ENCODE measurements around the gene ZNF598.

ZNF598 gene

DNA sequence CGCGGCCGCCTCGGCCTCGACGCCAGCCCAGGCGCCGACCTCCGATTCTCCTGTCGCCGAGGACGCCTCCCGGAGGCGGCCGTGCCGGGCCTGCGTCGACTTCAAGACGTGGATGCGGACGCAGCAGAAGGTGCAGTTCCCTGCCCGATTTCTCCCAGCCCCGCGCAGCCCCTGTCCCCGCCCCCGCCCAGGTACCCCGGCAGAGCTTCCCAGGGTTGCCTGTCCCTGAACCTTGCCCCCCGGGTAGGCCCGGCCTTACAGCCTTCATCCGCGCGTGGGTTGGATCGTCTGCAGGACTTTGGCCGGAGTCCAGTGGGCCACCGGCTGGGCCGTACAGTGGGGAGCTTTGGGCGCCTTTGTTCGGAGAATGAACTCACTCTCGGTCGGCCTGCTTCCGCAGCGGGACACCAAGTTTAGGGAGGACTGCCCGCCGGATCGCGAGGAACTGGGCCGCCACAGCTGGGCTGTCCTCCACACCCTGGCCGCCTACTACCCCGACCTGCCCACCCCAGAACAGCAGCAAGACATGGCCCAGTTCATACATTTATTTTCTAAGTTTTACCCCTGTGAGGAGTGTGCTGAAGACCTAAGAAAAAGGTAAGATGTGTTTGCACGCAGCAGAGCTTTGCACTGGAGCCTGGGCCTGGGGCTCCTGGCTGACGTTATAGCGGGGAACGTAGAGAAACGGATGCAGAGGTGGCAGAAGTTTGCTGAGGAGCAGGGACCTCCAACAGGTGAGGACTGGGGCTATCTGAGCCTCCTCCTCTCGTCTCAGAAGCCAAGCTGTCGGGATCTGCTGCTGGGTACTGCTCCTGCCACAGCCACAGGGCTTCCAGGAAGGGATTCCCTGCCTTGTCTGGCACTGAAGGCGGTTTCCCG lies 25.0 kb downstream of the ZNF598 start:
- peak; percentile 4 for ATAC-seq
- TF ChIP-seq CSDC2 (CRISPR knock-in tag; IDR thresholded peaks at IDR 0.05) (no peak), ZFP30 (CRISPR knock-in tag; IDR thresholded peaks at IDR 0.05) (no peak), ARNTL (CRISPR knock-in tag; IDR thresholded peaks at IDR 0.05; ENCODE audit: borderline replicate concordance, low read depth) (no peak), BACH2 (CRISPR knock-in tag; IDR thresholded peaks at IDR 0.05; ENCODE audit: borderline replicate concordance) (no peak), SNAI2 (CRISPR knock-in tag; IDR thresholded peaks at IDR 0.05) (no peak), PPARA (CRISPR knock-in tag; IDR thresholded peaks at IDR 0.05; ENCODE audit: borderline replicate concordance) (no peak)
- TF ChIP-seq, protein P1, sequence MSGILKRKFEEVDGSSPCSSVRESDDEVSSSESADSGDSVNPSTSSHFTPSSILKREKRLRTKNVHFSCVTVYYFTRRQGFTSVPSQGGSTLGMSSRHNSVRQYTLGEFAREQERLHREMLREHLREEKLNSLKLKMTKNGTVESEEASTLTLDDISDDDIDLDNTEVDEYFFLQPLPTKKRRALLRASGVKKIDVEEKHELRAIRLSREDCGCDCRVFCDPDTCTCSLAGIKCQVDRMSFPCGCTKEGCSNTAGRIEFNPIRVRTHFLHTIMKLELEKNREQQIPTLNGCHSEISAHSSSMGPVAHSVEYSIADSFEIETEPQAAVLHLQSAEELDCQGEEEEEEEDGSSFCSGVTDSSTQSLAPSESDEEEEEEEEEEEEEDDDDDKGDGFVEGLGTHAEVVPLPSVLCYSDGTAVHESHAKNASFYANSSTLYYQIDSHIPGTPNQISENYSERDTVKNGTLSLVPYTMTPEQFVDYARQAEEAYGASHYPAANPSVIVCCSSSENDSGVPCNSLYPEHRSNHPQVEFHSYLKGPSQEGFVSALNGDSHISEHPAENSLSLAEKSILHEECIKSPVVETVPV (CRISPR knock-in tag; IDR thresholded peaks at IDR 0.05), result no peak

DNA sequence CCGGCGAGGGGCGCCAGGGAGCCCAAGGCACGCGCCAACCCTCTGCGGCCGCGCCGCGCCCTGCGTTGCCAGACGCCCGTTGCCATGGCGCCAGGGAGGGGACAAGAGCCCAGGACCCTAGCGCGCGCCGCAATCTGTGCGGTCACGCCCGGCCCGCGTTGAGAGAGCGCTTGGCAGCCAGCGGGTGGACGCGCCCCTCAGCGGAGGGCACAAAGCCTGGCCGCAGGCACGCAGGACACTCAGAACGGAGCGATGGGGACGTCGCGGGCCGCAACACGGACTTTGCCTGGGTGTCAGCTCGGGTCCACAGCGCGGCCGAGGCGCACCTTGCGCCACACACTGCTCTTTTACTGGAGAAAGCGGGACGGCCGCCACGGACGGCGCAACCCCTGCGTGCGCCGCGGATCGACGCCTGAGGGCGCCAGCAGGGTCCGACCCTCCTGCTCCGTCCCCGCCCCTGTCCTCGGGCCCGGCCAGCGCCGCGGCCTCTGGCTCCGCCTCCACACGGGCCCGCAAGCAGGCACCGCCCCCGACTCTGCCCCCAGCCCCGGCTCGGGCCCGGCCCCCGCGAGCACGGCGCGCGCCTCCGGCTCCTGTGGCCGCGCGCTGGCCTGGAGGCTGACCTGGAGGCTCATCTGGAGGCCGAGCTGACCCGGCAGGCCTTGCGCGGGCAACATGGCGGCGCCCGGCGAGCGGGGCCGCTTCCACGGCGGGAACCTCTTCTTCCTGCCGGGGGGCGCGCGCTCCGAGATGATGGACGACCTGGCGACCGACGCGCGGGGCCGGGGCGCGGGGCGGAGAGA lies 25.9 kb downstream of the ZNF598 start, which contains the start of gene GFER:
Gene GFER, plus strand, starts transcription at position 650 of the 803 bp plus-strand sequence. Its CDS starts 26 bp downstream, at position 676.
- no peak for TF ChIP-seq RARB (CRISPR knock-in tag; IDR thresholded peaks at IDR 0.05)
- peak; percentile 77; the same call in 1 of the 2 replicates for TF ChIP-seq GLIS3 (CRISPR knock-in tag; IDR thresholded peaks at IDR 0.05)
- peak; percentile 72; the same call in 1 of the 2 replicates for TF ChIP-seq ZNF565 (CRISPR knock-in tag; conservative IDR thresholded peaks at IDR 0.05; ENCODE audit: low read depth)
- TF ChIP-seq, protein P2, sequence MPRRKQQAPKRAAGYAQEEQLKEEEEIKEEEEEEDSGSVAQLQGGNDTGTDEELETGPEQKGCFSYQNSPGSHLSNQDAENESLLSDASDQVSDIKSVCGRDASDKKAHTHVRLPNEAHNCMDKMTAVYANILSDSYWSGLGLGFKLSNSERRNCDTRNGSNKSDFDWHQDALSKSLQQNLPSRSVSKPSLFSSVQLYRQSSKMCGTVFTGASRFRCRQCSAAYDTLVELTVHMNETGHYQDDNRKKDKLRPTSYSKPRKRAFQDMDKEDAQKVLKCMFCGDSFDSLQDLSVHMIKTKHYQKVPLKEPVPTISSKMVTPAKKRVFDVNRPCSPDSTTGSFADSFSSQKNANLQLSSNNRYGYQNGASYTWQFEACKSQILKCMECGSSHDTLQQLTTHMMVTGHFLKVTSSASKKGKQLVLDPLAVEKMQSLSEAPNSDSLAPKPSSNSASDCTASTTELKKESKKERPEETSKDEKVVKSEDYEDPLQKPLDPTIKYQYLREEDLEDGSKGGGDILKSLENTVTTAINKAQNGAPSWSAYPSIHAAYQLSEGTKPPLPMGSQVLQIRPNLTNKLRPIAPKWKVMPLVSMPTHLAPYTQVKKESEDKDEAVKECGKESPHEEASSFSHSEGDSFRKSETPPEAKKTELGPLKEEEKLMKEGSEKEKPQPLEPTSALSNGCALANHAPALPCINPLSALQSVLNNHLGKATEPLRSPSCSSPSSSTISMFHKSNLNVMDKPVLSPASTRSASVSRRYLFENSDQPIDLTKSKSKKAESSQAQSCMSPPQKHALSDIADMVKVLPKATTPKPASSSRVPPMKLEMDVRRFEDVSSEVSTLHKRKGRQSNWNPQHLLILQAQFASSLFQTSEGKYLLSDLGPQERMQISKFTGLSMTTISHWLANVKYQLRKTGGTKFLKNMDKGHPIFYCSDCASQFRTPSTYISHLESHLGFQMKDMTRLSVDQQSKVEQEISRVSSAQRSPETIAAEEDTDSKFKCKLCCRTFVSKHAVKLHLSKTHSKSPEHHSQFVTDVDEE (CRISPR knock-in tag; IDR thresholded peaks at IDR 0.05), result peak; percentile 89
- peak; percentile 92 for TF ChIP-seq CSDC2 (CRISPR knock-in tag; IDR thresholded peaks at IDR 0.05)
- no peak; the same call in 1 of the 2 replicates for TF ChIP-seq ZNF70 (CRISPR knock-in tag; IDR thresholded peaks at IDR 0.05)
- TF ChIP-seq ZFP30 (CRISPR knock-in tag; IDR thresholded peaks at IDR 0.05), result peak; percentile 26; the same call in 1 of the 2 replicates
- TF ChIP-seq ZFP3 (CRISPR knock-in tag; IDR thresholded peaks at IDR 0.05), result peak; percentile 70; the same call in 1 of the 2 replicates
- 0 out of 2 replicates have a peak, but pooled peaks have one; percentile 10 for TF ChIP-seq ZC3H10 (CRISPR knock-in tag; IDR thresholded peaks at IDR 0.05)
- TF ChIP-seq SNAI2 (CRISPR knock-in tag; IDR thresholded peaks at IDR 0.05), result peak; percentile 94
- TF ChIP-seq, protein P3, sequence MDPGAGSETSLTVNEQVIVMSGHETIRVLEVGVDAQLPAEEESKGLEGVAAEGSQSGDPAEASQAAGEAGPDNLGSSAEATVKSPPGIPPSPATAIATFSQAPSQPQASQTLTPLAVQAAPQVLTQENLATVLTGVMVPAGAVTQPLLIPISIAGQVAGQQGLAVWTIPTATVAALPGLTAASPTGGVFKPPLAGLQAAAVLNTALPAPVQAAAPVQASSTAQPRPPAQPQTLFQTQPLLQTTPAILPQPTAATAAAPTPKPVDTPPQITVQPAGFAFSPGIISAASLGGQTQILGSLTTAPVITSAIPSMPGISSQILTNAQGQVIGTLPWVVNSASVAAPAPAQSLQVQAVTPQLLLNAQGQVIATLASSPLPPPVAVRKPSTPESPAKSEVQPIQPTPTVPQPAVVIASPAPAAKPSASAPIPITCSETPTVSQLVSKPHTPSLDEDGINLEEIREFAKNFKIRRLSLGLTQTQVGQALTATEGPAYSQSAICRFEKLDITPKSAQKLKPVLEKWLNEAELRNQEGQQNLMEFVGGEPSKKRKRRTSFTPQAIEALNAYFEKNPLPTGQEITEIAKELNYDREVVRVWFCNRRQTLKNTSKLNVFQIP (CRISPR knock-in tag; IDR thresholded peaks at IDR 0.05; ENCODE audit: borderline replicate concordance, low read depth), result no peak
- TF ChIP-seq TCF4 (CRISPR knock-in tag; IDR thresholded peaks at IDR 0.05; ENCODE audit: borderline replicate concordance), result no peak
- no peak for TF ChIP-seq ZNF8 (CRISPR knock-in tag; IDR thresholded peaks at IDR 0.05)
- TF ChIP-seq ISL1 (CRISPR knock-in tag; IDR thresholded peaks at IDR 0.05), result peak; percentile 38; the same call in 1 of the 2 replicates
- ATAC-seq, result peak; percentile 91

DNA sequence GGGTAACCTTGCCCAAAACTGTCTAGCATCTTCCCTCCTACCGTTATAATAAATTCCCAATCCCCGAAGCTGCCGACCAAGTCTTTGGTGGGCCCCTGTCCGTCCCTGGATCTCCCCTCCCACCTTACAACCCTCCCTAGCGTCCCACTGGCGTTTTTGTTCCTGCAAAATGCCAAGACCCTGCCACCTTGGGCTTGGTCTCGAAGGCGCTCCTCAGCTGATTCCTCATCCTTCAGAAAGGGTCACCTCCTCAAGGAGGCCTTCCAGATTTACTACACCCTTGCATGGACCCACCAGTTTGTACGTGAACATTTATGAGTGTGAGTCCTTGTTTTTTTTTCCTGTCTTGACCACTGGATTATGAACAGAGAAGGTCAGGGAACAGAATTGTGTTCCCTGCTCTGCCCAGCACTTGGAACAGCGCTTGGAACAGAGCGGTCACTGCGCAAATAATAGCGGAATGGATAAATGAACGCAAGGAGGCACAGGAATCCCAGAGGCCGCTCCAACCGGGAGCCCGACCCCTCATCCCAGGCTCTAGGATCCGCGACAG lies 26.6 kb downstream of the ZNF598 start:
- TF ChIP-seq RARB (CRISPR knock-in tag; IDR thresholded peaks at IDR 0.05), result no peak
- no peak for TF ChIP-seq ZFP30 (CRISPR knock-in tag; IDR thresholded peaks at IDR 0.05)
- no peak for TF ChIP-seq TOX (CRISPR knock-in tag; IDR thresholded peaks at IDR 0.05; ENCODE audit: borderline replicate concordance)
- TF ChIP-seq ZFP3 (CRISPR knock-in tag; IDR thresholded peaks at IDR 0.05), result no peak
- TF ChIP-seq TCF4 (CRISPR knock-in tag; IDR thresholded peaks at IDR 0.05; ENCODE audit: borderline replicate concordance), result 0 out of 2 replicates have a peak, but pooled peaks have one; percentile 11
- ATAC-seq, result no peak

DNA sequence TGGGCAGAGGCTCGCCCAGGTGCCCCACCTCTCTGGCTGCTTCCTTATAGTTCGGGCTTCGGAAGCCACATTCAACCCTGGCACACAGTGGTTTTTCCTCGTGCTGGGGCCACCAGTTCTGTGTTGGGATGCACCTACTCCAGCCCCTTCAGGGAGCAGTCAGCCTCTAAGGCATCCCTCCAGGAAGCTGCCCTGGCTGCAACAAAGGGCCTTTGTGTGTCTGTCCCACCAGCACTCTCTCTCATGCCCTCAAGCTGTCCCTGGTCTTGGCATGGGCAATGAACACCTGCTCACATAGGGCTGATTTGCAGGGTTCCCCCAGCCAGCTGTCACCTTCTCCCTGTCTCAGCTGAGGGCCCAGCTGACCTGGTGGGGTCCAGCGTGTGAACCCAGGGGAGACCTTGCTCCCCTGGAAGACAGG lies 27.6 kb downstream of the ZNF598 start:
- no peak for ATAC-seq
- TF ChIP-seq RARB (CRISPR knock-in tag; IDR thresholded peaks at IDR 0.05), result no peak
- no peak for TF ChIP-seq TOX (CRISPR knock-in tag; IDR thresholded peaks at IDR 0.05; ENCODE audit: borderline replicate concordance)
- no peak for TF ChIP-seq ZFP30 (CRISPR knock-in tag; IDR thresholded peaks at IDR 0.05)
- no peak for TF ChIP-seq SNAI2 (CRISPR knock-in tag; IDR thresholded peaks at IDR 0.05)
- no peak for TF ChIP-seq ZNF8 (CRISPR knock-in tag; IDR thresholded peaks at IDR 0.05)
- no peak for TF ChIP-seq OSR1 (CRISPR knock-in tag; IDR thresholded peaks at IDR 0.05)
- TF ChIP-seq, protein P4, sequence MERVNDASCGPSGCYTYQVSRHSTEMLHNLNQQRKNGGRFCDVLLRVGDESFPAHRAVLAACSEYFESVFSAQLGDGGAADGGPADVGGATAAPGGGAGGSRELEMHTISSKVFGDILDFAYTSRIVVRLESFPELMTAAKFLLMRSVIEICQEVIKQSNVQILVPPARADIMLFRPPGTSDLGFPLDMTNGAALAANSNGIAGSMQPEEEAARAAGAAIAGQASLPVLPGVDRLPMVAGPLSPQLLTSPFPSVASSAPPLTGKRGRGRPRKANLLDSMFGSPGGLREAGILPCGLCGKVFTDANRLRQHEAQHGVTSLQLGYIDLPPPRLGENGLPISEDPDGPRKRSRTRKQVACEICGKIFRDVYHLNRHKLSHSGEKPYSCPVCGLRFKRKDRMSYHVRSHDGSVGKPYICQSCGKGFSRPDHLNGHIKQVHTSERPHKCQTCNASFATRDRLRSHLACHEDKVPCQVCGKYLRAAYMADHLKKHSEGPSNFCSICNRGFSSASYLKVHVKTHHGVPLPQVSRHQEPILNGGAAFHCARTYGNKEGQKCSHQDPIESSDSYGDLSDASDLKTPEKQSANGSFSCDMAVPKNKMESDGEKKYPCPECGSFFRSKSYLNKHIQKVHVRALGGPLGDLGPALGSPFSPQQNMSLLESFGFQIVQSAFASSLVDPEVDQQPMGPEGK (CRISPR knock-in tag; IDR thresholded peaks at IDR 0.05; ENCODE audit: borderline replicate concordance), result no peak
- no peak for TF ChIP-seq ZC3H10 (CRISPR knock-in tag; IDR thresholded peaks at IDR 0.05)
- TF ChIP-seq, protein P3 (CRISPR knock-in tag; IDR thresholded peaks at IDR 0.05; ENCODE audit: borderline replicate concordance, low read depth), result no peak
- TF ChIP-seq ZNF70 (CRISPR knock-in tag; IDR thresholded peaks at IDR 0.05), result no peak
- no peak for TF ChIP-seq ARNTL (CRISPR knock-in tag; IDR thresholded peaks at IDR 0.05; ENCODE audit: borderline replicate concordance, low read depth)
